ENCODE data around the gene NRIP1.

NRIP1 gene, protein sequence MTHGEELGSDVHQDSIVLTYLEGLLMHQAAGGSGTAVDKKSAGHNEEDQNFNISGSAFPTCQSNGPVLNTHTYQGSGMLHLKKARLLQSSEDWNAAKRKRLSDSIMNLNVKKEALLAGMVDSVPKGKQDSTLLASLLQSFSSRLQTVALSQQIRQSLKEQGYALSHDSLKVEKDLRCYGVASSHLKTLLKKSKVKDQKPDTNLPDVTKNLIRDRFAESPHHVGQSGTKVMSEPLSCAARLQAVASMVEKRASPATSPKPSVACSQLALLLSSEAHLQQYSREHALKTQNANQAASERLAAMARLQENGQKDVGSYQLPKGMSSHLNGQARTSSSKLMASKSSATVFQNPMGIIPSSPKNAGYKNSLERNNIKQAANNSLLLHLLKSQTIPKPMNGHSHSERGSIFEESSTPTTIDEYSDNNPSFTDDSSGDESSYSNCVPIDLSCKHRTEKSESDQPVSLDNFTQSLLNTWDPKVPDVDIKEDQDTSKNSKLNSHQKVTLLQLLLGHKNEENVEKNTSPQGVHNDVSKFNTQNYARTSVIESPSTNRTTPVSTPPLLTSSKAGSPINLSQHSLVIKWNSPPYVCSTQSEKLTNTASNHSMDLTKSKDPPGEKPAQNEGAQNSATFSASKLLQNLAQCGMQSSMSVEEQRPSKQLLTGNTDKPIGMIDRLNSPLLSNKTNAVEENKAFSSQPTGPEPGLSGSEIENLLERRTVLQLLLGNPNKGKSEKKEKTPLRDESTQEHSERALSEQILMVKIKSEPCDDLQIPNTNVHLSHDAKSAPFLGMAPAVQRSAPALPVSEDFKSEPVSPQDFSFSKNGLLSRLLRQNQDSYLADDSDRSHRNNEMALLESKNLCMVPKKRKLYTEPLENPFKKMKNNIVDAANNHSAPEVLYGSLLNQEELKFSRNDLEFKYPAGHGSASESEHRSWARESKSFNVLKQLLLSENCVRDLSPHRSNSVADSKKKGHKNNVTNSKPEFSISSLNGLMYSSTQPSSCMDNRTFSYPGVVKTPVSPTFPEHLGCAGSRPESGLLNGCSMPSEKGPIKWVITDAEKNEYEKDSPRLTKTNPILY (N-terminal part only)

DNA sequence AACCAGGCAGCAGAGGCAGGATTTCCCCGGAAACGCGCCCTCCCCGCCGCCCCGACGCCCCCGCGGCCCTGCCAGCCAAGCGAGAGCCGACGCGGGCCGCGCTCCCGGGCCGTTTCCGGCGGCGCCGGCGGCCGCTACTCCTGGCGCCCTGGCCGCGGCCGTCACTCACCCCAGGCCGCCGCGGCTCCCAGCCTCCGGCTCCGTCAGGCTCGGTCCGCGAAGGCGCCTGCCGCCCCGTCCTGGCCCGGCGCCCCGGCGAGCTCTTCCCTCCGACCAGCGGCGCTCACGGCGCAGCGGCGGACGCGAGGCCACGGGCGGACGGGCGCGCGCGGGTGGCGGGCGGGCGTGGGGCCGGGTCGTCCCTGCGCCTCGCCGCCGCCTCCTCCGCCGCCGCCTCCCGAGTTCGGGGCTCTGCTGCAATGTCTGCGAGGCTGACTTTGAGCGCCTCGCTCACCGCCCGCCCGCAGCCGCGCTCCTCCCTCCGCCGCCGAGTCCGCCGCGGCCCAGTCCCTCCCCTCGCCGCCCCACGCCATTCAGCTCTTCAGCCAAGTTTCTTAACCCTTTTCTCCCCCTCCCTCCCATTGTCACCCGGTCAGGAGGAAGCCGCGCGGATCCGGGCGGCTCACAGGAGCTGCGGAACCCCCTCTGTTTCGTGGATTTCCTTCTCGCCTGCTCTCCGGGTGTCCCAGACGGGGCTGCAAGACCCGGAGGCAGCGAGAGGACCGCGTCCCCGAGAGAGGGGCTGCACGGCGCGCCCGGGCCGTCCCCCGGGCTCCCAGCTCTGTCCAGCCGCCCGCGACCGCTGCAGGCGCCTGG is at the start of gene NRIP1:
Gene NRIP1 (minus strand): TSS at position 425 of the 816 bp plus-strand sequence. CDS start 96,808 bp downstream, outside the sequence.
- Mint-ChIP-seq H3K4me3 (peak within 1 kb of the TSS; percentile 98), H3K9me3 (no peaks in the 10 kb centered on the region), H3K36me3 (peaks cover 4% of the 10 kb centered on the region), H3K4me1 (peaks cover 42% of the 10 kb centered on the region), H3K27me3 (no peaks in the 10 kb centered on the region), H3K27ac (peak within 1 kb of the TSS; percentile 100)

DNA sequence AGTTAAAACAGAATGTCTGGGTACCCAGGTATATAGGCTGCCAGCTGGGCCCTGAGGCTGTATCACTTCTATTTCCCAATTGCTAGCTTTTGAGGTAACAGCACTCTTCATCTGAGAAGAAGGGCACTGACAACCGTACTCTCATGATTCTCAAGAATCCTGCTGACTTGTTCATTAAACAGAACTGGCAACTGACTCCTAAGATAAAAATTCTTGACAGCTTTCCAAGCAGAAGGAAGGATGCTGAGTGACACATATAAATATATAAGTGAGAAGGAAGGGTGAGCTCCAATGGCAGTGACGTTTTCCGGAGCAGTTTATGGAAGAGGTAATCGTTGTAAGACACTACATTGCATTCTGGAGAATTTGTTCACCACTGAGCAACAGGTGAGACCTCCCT is 48.1 kb upstream of the NRIP1 start:
- no peak overlapping the region for H3K4me3 Mint-ChIP-seq
- H3K4me1 Mint-ChIP-seq = no peaks in the 10 kb centered on the region
- no peaks in the 10 kb centered on the region for H3K9me3 Mint-ChIP-seq
- no peak overlapping the region for H3K27ac Mint-ChIP-seq
- peaks cover 4% of the 10 kb centered on the region for H3K27me3 Mint-ChIP-seq
- H3K36me3 Mint-ChIP-seq = no peaks in the 10 kb centered on the region

DNA sequence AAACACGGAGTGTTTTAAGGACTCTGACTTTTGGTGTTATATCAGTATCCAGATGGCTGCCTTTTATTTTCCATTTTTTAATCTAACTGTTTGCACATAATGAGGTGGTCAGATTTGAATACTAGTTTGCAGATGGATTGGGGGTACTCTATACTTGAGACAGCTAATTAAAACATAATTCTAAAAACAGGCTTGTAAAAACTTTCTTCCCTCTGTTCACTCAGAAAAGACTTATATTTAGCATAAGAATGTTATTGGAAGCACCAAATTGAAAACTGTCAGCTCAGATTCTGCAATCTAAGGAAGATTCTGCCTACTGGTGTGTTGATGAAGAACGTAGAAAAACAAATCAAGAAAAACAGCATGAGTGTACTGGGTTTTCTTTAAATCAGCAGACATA is 44.0 kb upstream of the NRIP1 start:
- no peaks in the 10 kb centered on the region for H3K36me3 Mint-ChIP-seq
- H3K4me1 Mint-ChIP-seq = no peaks in the 10 kb centered on the region
- peaks cover 2% of the 10 kb centered on the region for H3K27me3 Mint-ChIP-seq
- no peaks in the 10 kb centered on the region for H3K9me3 Mint-ChIP-seq
- H3K27ac Mint-ChIP-seq = no peak overlapping the region
- no peak overlapping the region for H3K4me3 Mint-ChIP-seq

DNA sequence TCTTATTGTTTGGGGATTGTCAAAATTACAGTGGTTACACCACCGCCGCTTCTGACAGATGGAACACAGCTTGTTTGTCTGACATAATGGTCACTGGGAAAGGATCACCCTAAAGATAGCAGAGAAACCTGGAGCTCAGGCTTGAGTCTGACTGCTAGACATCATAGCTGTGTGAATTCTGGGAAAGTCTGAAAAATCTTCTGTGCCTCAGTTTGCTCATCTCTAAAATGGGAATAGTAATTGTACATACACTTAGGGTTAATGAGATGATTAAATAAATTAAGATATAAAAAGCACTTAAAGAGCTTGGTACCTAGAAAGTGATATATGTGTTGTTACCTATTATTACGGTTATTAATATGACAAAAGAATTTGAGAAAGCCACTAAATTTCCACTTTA is 39.7 kb upstream of the NRIP1 start:
- Mint-ChIP-seq H3K4me3 (no peak overlapping the region), H3K36me3 (no peaks in the 10 kb centered on the region), H3K27me3 (no peaks in the 10 kb centered on the region), H3K4me1 (no peaks in the 10 kb centered on the region), H3K27ac (no peak overlapping the region), H3K9me3 (no peaks in the 10 kb centered on the region)

DNA sequence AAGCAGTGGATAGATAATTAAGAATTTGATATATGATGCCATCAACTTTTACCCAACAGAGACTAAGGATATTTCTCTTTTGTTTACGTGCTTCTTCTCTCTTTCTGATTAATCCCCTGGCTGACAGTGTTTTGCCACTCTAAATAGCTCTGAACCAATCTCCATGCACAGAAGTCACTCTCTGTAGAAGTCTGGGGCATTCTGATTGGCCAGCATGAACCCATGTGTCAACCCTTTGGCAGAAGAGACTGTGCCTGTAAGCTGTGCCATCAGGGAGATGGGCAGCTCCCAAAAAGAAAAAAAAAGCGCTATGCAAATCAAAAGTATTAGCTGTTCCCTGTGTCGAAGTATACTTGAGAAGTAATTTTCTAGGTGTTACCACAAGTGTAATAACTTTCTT is 34.1 kb upstream of the NRIP1 start:
- no peaks in the 10 kb centered on the region for H3K9me3 Mint-ChIP-seq
- H3K27ac Mint-ChIP-seq = no peak overlapping the region
- no peaks in the 10 kb centered on the region for H3K4me1 Mint-ChIP-seq
- no peaks in the 10 kb centered on the region for H3K27me3 Mint-ChIP-seq
- H3K4me3 Mint-ChIP-seq = no peak overlapping the region
- H3K36me3 Mint-ChIP-seq = no peaks in the 10 kb centered on the region

DNA sequence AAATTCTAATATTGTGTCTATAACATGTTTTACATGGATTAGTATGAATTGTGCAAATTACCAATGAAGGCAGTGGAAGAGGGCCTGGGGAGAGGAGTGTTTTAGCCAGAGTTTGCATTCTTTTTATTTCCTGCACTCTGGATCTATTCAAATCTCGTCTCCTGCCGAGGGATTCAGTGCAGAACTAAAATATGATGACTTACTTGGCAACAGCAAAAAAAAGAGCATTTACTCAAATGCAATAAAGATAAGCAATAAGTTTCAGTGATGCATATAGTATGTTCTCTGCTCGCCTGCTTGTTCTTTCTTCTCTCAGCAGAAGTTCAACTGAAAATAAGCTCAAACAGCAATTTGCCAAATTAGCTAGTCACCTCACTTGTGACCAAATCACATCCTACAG is 33.4 kb upstream of the NRIP1 start:
- no peaks in the 10 kb centered on the region for H3K27me3 Mint-ChIP-seq
- H3K9me3 Mint-ChIP-seq = no peaks in the 10 kb centered on the region
- H3K36me3 Mint-ChIP-seq = no peaks in the 10 kb centered on the region
- H3K27ac Mint-ChIP-seq = no peak overlapping the region
- no peak overlapping the region for H3K4me3 Mint-ChIP-seq
- H3K4me1 Mint-ChIP-seq = no peaks in the 10 kb centered on the region

DNA sequence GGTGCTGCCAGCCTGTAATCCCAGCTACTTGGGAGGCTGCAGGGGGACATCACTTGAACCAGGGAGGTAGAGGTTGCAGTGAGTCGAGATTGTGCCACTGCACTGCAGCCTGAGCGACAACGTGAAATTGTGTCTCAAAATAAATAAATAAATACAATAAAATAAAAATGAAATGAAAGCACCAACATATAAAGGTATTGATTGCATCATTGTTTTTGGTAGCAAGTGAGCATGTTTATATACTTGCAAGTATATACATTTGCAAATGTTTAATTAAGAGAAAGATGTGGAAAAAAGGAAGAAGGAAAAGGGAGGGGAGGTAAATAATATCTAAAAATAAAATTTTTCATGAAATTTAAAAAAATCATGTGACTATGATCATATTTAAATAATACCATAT is 32.8 kb upstream of the NRIP1 start:
- H3K4me1 Mint-ChIP-seq = no peaks in the 10 kb centered on the region

DNA sequence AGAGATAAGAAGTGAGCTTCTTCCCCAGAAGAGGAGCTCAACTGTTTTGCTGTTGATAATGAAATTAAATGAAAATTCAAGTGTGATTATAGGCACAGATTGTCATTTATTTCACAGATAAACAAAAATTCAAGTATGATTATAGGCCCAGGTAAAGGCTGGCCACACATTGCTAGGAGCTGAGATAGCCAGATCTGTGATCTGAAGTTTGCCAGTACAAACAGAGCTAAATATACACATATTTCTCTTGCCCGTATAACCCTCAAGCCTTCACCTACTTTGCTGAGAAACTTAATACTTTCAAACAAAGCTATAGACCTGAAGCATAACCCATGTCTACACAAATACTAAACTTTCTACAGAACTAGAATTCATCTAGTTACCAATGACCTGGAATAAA is 31.3 kb upstream of the NRIP1 start:
- H3K36me3 Mint-ChIP-seq = no peaks in the 10 kb centered on the region
- no peak overlapping the region for H3K4me3 Mint-ChIP-seq
- no peaks in the 10 kb centered on the region for H3K27me3 Mint-ChIP-seq

More for the DNA sequence above, 32.8 kb upstream of the NRIP1 start:
- Mint-ChIP-seq H3K4me3 (no peak overlapping the region), H3K27me3 (no peaks in the 10 kb centered on the region), H3K36me3 (no peaks in the 10 kb centered on the region), H3K9me3 (no peaks in the 10 kb centered on the region), H3K27ac (no peak overlapping the region)

DNA sequence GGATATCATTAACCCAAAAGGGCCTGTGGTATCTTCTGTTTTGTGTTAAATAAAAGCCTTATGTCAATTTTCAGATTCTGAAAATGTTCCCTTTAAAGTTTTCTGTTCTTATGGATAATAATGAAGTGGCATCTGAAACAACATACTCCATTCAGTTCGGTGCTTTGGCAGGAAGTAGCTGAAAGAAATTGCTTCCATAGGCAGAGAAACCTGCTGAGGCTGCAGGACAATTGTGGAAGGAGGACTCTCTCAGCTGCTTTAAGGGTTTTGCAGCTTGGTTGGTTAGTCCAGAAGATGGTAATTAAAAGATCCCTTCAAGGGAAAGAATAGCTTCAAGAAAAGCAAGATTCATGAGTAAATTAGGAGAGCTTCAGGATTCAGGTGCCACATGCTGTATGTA is 30.5 kb upstream of the NRIP1 start:
- Mint-ChIP-seq H3K27ac (no peak overlapping the region), H3K9me3 (no peaks in the 10 kb centered on the region), H3K27me3 (no peaks in the 10 kb centered on the region), H3K4me1 (no peaks in the 10 kb centered on the region), H3K4me3 (no peak overlapping the region), H3K36me3 (no peaks in the 10 kb centered on the region)

More for the DNA sequence above, 31.3 kb upstream of the NRIP1 start:
- Mint-ChIP-seq H3K9me3 (no peaks in the 10 kb centered on the region), H3K4me1 (no peaks in the 10 kb centered on the region), H3K27ac (no peak overlapping the region)

DNA sequence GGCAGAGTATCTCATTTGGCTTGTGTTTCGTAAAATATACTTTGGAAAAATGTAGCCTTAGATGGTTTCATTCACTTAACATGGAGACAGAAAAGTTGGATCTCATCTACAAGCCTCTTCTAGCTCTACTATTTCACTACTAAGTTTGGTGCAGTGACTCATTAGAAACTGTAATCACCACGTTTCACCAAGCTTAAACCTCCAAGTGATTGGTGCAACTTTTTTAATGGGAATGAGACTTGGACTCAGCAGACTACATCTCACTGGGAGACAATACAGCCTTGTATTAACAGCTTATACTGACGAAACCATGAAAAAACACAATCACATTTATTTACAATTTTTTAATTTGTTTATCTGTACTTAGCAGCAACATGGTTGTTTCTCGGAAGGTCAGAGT is 29.9 kb upstream of the NRIP1 start:
- Mint-ChIP-seq H3K27me3 (no peaks in the 10 kb centered on the region), H3K36me3 (no peaks in the 10 kb centered on the region), H3K4me3 (no peak overlapping the region), H3K4me1 (no peaks in the 10 kb centered on the region), H3K9me3 (no peaks in the 10 kb centered on the region), H3K27ac (no peak overlapping the region)

DNA sequence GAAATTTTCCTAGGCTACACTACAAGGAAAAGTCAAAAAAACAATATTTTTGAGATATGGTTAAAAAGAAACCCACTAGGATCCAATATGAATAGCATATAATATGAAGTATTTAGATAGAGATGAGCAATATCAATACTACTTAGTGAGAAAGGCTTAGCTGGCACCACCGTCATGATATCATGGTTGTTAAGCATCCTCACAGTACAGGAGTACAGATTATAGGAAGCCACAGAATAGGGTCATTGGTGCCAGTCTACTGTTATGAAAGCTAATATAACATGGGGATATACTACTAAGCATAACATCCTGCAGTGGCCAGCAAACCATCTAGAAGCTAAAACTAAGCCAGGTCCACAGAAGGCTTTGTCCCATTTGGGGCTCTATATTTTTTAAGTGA is 28.4 kb upstream of the NRIP1 start:
- H3K4me3 Mint-ChIP-seq = no peak overlapping the region
- H3K27me3 Mint-ChIP-seq = no peaks in the 10 kb centered on the region
- no peaks in the 10 kb centered on the region for H3K9me3 Mint-ChIP-seq
- no peaks in the 10 kb centered on the region for H3K36me3 Mint-ChIP-seq
- H3K27ac Mint-ChIP-seq = no peak overlapping the region
- no peaks in the 10 kb centered on the region for H3K4me1 Mint-ChIP-seq

DNA sequence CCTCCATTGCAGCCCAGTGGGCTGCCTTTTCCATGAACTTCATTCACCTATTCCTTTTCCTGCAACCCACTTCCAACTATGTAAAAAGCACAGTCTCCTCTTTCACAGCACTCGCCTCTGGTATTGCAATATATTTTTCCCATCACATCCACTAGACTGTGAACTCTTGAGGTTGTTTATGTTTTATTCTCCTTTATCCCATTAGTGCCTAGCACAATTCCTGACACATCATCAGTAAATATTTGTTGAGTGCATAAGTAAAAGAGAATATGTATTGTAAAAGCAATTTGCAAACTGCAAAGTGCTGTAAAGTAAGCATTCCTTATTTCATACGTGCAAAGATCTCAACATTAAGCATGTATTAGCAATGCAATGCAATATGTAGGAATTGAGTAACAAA is 27.9 kb upstream of the NRIP1 start:
- no peaks in the 10 kb centered on the region for H3K27me3 Mint-ChIP-seq
- no peaks in the 10 kb centered on the region for H3K4me1 Mint-ChIP-seq
- no peaks in the 10 kb centered on the region for H3K9me3 Mint-ChIP-seq
- no peak overlapping the region for H3K27ac Mint-ChIP-seq
- no peak overlapping the region for H3K4me3 Mint-ChIP-seq
- H3K36me3 Mint-ChIP-seq = no peaks in the 10 kb centered on the region

DNA sequence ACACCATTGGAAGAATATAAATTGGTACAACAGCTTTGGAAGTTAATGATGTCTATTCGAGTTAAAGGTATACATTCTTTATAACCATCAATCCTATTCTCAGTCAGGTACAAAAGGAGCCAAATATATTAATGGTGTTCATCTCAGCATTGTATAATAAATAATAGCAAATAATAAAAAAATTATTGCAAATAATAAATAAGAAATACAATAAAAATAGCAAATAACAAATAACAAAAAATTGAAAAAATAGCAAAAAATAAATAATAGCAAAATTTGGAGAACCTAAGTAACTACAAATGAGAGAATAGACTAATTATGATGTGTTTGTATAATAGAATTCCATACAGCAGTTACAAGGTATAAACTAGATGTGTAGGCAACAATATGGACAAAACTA is 25.6 kb upstream of the NRIP1 start:
- Mint-ChIP-seq H3K4me3 (no peak overlapping the region), H3K9me3 (no peaks in the 10 kb centered on the region), H3K4me1 (no peaks in the 10 kb centered on the region), H3K36me3 (no peaks in the 10 kb centered on the region), H3K27ac (no peak overlapping the region), H3K27me3 (no peaks in the 10 kb centered on the region)

DNA sequence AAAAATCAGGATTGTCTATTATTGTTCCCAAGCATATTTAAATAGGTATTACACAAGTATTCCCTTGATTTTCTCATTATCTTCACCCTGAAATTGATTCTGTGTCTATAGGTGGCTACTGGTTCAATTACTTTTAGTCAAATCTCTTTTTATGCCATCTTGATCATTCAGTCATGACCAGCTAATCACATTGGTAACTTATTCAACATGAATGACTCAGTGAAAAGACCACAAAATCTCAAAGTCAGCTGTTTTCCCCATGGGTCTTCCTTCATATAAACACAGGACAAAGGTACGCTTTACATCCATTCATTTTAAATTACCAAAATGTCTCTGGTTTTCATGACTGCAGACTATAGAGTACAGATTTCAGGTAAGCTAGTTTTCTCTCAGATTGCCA is 23.7 kb upstream of the NRIP1 start:
- Mint-ChIP-seq H3K27ac (no peak overlapping the region), H3K27me3 (peaks cover 1% of the 10 kb centered on the region), H3K4me3 (no peak overlapping the region), H3K4me1 (no peaks in the 10 kb centered on the region), H3K9me3 (no peaks in the 10 kb centered on the region), H3K36me3 (no peaks in the 10 kb centered on the region)

DNA sequence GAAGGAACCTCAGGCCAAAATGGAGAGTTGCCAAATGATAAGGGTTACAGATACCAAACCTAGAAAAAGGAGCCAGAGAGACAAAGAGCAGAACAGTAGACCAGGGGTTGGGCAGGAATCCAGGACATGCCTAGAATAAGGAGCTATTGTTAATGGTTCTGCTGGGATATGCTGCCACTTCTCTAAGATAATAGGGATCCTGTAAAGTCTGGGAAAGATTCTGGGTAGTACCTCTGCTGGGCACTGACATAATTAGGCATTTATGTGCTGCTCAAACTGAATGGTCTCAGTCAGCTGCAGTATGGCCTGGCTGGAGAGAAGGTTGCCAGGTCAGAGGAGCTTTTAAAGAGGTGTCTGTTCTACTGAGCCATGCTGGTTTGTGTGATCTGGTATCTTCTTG is 19.9 kb upstream of the NRIP1 start:
- Mint-ChIP-seq H3K4me3 (no peak overlapping the region), H3K9me3 (no peaks in the 10 kb centered on the region), H3K27ac (no peak overlapping the region), H3K36me3 (no peaks in the 10 kb centered on the region), H3K4me1 (no peaks in the 10 kb centered on the region), H3K27me3 (peaks cover 1% of the 10 kb centered on the region)
